ENCODE results near the gene TNFSF4. TPM values are rescaled to one million over a fixed set of nuclear protein-coding genes. Genes with fewer than 3 reads are reported as not detected.

Gene TNFSF4
- total RNA-seq, 1 experiment from 2014 or later, result 0.89 TPM

GRCh38 chr1:173148971-173149370, 58.2 kb downstream of the TNFSF4 start:
- POLR2A ChIA-PET, result no interaction called here
- no peaks in the 10 kb centered on the region for H3K27me3 ChIP-seq (ENCODE audit: insufficient read depth, low read length)

More at GRCh38 chr1:173148971-173149370, 58.2 kb downstream of the TNFSF4 start:
- no peak for DNase-seq (ENCODE audit: low read depth, low spot score)
- no TSS peak for BruUV-seq (replicated peaks)
- ATAC-seq, result no peak
- intact Hi-C loops (cut with micrococcal nuclease), result no loop called here
- Histone ChIP-seq H3K79me2 (ENCODE audit: insufficient read depth, low read length) (no peaks in the 10 kb centered on the region), H3K4me3 (replicated peaks in 1 of 2; ENCODE audit: low read depth in 1 of 2, low read length in 2 of 2) (no peak overlapping the region), H3K9ac (ENCODE audit: low read length) (no peak overlapping the region), H3K4me1 (ENCODE audit: control insufficient read depth in 1 of 2, insufficient read depth in 2 of 2, low read length in 2 of 2) (no peaks in the 10 kb centered on the region), H3K27ac (ENCODE audit: low read depth, low read length) (no peak overlapping the region), H3K9me2 (ENCODE audit: insufficient read depth) (no peaks in the 10 kb centered on the region), H3K36me3 (ENCODE audit: control insufficient read depth in 1 of 2, insufficient read depth in 2 of 2, low read length in 2 of 2) (no peaks in the 10 kb centered on the region), H4K20me1 (ENCODE audit: insufficient read depth) (no peaks in the 10 kb centered on the region), H3K9me3 (ENCODE audit: control insufficient read depth in 1 of 2, insufficient read depth in 1 of 2, low read depth in 1 of 2, low read length in 2 of 2) (no peaks in the 10 kb centered on the region), H2AFZ (ENCODE audit: low read depth, low read length, poor library complexity, severe bottlenecking) (no peak overlapping the region), H3K4me2 (ENCODE audit: low read length) (no peak overlapping the region)
- ChIA-PET RAD21 (ENCODE audit: low non-redundant PET in 1 of 2, low total read pairs in 2 of 2, uncharacterized antibody in 2 of 2, unreplicated experiment in 2 of 2) (no interaction called here), CTCF (no interaction called here)
- TF ChIP-seq ZFX (IDR thresholded peaks at IDR 0.05), result no peak
- no peak for TF ChIP-seq CTCF (IDR thresholded peaks at IDR 0.05 in 2 of 3, conservative IDR thresholded peaks at IDR 0.05 in 1 of 3; ENCODE audit: borderline replicate concordance in 1 of 3, insufficient read depth in 1 of 3, low read depth in 2 of 3, low read length in 2 of 3)
- TF ChIP-seq, protein P1, sequence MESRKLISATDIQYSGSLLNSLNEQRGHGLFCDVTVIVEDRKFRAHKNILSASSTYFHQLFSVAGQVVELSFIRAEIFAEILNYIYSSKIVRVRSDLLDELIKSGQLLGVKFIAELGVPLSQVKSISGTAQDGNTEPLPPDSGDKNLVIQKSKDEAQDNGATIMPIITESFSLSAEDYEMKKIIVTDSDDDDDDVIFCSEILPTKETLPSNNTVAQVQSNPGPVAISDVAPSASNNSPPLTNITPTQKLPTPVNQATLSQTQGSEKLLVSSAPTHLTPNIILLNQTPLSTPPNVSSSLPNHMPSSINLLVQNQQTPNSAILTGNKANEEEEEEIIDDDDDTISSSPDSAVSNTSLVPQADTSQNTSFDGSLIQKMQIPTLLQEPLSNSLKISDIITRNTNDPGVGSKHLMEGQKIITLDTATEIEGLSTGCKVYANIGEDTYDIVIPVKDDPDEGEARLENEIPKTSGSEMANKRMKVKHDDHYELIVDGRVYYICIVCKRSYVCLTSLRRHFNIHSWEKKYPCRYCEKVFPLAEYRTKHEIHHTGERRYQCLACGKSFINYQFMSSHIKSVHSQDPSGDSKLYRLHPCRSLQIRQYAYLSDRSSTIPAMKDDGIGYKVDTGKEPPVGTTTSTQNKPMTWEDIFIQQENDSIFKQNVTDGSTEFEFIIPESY (IDR thresholded peaks at IDR 0.05; ENCODE audit: extremely low read depth, insufficient replicate concordance, low read length), result no peak
